ENCODE data around the gene CDK5. TPM values are rescaled to one million over a fixed set of nuclear protein-coding genes. Genes with fewer than 3 reads are reported as not detected.
A peak's percentile ranks its signal among the peaks of the same experiment; 100 is the strongest.

The CDK5 gene
- total and polyA plus RNA-seq, 2 of the 13 experiments (the other 11 are each of a cell fraction or from before 2014, with no cell fraction given): 16.4 to 21.3 TPM

DNA sequence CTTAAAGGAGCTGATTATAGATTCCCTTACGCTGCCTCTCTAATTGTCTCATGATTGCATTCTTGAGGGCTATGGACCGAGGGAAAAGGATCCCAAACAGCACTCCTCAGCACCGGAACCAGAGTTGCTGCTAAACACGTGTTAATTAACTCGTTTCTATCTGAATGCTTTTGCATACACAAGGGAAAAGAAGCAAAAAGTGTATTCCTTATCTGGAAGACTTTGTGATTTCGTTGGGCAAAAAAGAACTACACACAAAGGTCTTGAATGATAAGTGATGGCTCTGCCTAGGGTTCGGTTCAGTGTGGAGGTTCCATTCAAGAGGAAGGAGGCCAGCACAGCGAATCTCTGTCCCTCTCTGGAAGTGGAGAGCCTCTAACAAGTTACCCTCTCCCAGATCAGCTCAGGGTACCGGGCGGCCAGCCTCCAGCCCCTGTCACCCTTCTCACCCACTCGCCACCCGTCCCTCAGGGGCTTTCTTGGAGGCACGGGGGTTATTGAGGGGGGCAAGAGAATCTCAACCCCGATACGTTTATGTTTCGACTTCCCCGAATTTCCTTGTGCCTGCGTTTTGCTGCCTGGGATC, 1.2 kb upstream of the CDK5 start (continued):
- TF ChIP-seq JARID2 (CRISPR knock-in tag; IDR thresholded peaks at IDR 0.05; ENCODE audit: insufficient replicate concordance) (no peak), ZNF75D (CRISPR knock-in tag; IDR thresholded peaks at IDR 0.05; ENCODE audit: borderline replicate concordance) (no peak), CREB1 (IDR thresholded peaks at IDR 0.05) (no peak), CREB1 (CRISPR knock-in tag; IDR thresholded peaks at IDR 0.05) (no peak), ZNF607 (CRISPR knock-in tag; IDR thresholded peaks at IDR 0.05; ENCODE audit: borderline replicate concordance) (peak; percentile 2; the same call in 1 of the 2 replicates), ZBTB20 (CRISPR knock-in tag; IDR thresholded peaks at IDR 0.05; ENCODE audit: borderline replicate concordance, low read depth) (0 out of 2 replicates have a peak, but pooled peaks have one; percentile 5), ZNF556 (CRISPR knock-in tag; IDR thresholded peaks at IDR 0.05; ENCODE audit: borderline replicate concordance) (no peak), PREB (CRISPR knock-in tag; IDR thresholded peaks at IDR 0.05) (no peak), RFX1 (IDR thresholded peaks at IDR 0.05) (no peak), ZNF512 (CRISPR knock-in tag; IDR thresholded peaks at IDR 0.05) (no peak), ZSCAN21 (CRISPR knock-in tag; IDR thresholded peaks at IDR 0.05; ENCODE audit: borderline replicate concordance) (0 out of 2 replicates have a peak, but pooled peaks have one; percentile 23), GATAD1 (CRISPR knock-in tag; IDR thresholded peaks at IDR 0.05) (no peak; the same call in 1 of the 2 replicates), POGZ (CRISPR knock-in tag; IDR thresholded peaks at IDR 0.05) (0 out of 2 replicates have a peak, but pooled peaks have one; percentile 19), ZNF589 (CRISPR knock-in tag; conservative IDR thresholded peaks at IDR 0.05) (0 out of 2 replicates have a peak, but pooled peaks have one; percentile 7), MAX (IDR thresholded peaks at IDR 0.05) (0 out of 2 replicates have a peak, but pooled peaks have one; percentile 2), TMF1 (CRISPR knock-in tag; IDR thresholded peaks at IDR 0.05; ENCODE audit: low read depth) (no peak), MTF1 (CRISPR knock-in tag; IDR thresholded peaks at IDR 0.05) (no peak), MIXL1 (CRISPR knock-in tag; IDR thresholded peaks at IDR 0.05) (0 out of 2 replicates have a peak, but pooled peaks have one; percentile 7), UBTF (CRISPR knock-in tag; IDR thresholded peaks at IDR 0.05) (0 out of 2 replicates have a peak, but pooled peaks have one; percentile 4), TRIM24 (CRISPR knock-in tag; IDR thresholded peaks at IDR 0.05) (no peak), ETV5 (CRISPR knock-in tag; IDR thresholded peaks at IDR 0.05; ENCODE audit: borderline replicate concordance) (0 out of 2 replicates have a peak, but pooled peaks have one; percentile 4)
- TF ChIP-seq, protein P1, sequence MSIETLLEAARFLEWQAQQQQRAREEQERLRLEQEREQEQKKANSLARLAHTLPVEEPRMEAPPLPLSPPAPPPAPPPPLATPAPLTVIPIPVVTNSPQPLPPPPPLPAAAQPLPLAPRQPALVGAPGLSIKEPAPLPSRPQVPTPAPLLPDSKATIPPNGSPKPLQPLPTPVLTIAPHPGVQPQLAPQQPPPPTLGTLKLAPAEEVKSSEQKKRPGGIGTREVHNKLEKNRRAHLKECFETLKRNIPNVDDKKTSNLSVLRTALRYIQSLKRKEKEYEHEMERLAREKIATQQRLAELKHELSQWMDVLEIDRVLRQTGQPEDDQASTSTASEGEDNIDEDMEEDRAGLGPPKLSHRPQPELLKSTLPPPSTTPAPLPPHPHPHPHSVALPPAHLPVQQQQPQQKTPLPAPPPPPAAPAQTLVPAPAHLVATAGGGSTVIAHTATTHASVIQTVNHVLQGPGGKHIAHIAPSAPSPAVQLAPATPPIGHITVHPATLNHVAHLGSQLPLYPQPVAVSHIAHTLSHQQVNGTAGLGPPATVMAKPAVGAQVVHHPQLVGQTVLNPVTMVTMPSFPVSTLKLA (IDR thresholded peaks at IDR 0.05): peak; percentile 34
- TF ChIP-seq, protein P2, sequence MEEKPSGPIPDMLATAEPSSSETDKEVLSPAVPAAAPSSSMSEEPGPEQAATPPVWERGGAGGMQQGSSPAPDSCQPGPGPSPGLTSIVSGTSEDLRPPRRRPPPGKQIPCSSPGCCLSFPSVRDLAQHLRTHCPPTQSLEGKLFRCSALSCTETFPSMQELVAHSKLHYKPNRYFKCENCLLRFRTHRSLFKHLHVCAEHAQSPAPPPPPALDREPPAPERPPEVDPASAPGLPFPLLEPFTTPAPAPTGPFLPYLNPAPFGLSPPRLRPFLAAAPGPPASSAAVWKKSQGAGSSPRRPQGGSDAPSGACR (CRISPR knock-in tag; IDR thresholded peaks at IDR 0.05): 0 out of 2 replicates have a peak, but pooled peaks have one; percentile 7

All from HepG2 (cell line).